ENCODE results near the gene VSTM2B.

Gene VSTM2B

GRCh38 chr19:29487432-29487831 is 38.4 kb upstream of the VSTM2B start:
- Mint-ChIP-seq H3K36me3 (ENCODE audit: insufficient read depth) (no peaks in the 10 kb centered on the region), H3K4me1 (ENCODE audit: low read depth in 2 of 2) (peaks cover 0 to 7% of the 10 kb centered on the region in 2 donors), H3K27me3 (peaks cover 52 to 78% of the 10 kb centered on the region in 2 donors), H3K27ac (no peak overlapping the region), H3K4me3 (no peak overlapping the region), H3K9me3 (no peaks in the 10 kb centered on the region)
- ATAC-seq (replicated peaks) (no peak), DNase-seq (no peak)

- Mint-ChIP-seq H3K4me1 (ENCODE audit: low read depth in 2 of 2) (peaks cover 0 to 8% of the 10 kb centered on the region in 2 donors), H3K27me3 (peaks cover 48 to 75% of the 10 kb centered on the region in 2 donors), H3K4me3 (no peak overlapping the region), H3K36me3 (ENCODE audit: insufficient read depth) (no peaks in the 10 kb centered on the region), H3K27ac (no peak overlapping the region), H3K9me3 (no peaks in the 10 kb centered on the region)
- no peak for ATAC-seq (replicated peaks)
- DNase-seq, result no peak
Observed at GRCh38 chr19:29488316-29488715, 37.5 kb upstream of the VSTM2B start.

GRCh38 chr19:29489172-29489951 is 36.4 kb upstream of the VSTM2B start:
- Mint-ChIP-seq H3K4me3 (no peak overlapping the region), H3K27me3 (peaks cover 46 to 69% of the 10 kb centered on the region in 2 donors), H3K27ac (no peak overlapping the region), H3K36me3 (ENCODE audit: insufficient read depth) (no peaks in the 10 kb centered on the region), H3K9me3 (peaks cover 0 to 2% of the 10 kb centered on the region in 2 donors), H3K4me1 (ENCODE audit: low read depth in 2 of 2) (peaks cover 0 to 8% of the 10 kb centered on the region in 2 donors)
- ATAC-seq (replicated peaks), result no peak
- DNase-seq, result no peak

- Mint-ChIP-seq H3K27ac (no peak overlapping the region), H3K4me1 (ENCODE audit: low read depth in 2 of 2) (peaks cover 0 to 8% of the 10 kb centered on the region in 2 donors), H3K9me3 (peaks cover 0 to 2% of the 10 kb centered on the region in 2 donors), H3K4me3 (no peak overlapping the region), H3K36me3 (ENCODE audit: insufficient read depth) (no peaks in the 10 kb centered on the region), H3K27me3 (peaks cover 38 to 57% of the 10 kb centered on the region in 2 donors)
- ATAC-seq (replicated peaks) (no peak), DNase-seq (no peak)
Observed at GRCh38 chr19:29491491-29491890, 34.3 kb upstream of the VSTM2B start.

GRCh38 chr19:29491995-29492577 is 33.7 kb upstream of the VSTM2B start:
- peaks cover 0 to 4% of the 10 kb centered on the region in 2 donors for H3K9me3 Mint-ChIP-seq
- H3K4me1 Mint-ChIP-seq (ENCODE audit: low read depth in 2 of 2), result peaks cover 0 to 8% of the 10 kb centered on the region in 2 donors
- H3K27me3 Mint-ChIP-seq, result peaks cover 32 to 62% of the 10 kb centered on the region in 2 donors
- H3K27ac Mint-ChIP-seq, result no peak overlapping the region
- no peaks in the 10 kb centered on the region for H3K36me3 Mint-ChIP-seq (ENCODE audit: insufficient read depth)
- no peak for DNase-seq
- ATAC-seq (replicated peaks), result no peak
- H3K4me3 Mint-ChIP-seq, result no peak overlapping the region

GRCh38 chr19:29492769-29493168 is 33.0 kb upstream of the VSTM2B start:
- DNase-seq (no peak), ATAC-seq (replicated peaks) (no peak)
- H3K27ac Mint-ChIP-seq, result no peak overlapping the region
- peaks cover 0 to 4% of the 10 kb centered on the region in 2 donors for H3K9me3 Mint-ChIP-seq
- H3K4me3 Mint-ChIP-seq, result no peak overlapping the region
- H3K36me3 Mint-ChIP-seq (ENCODE audit: insufficient read depth), result no peaks in the 10 kb centered on the region
- peaks cover 32 to 55% of the 10 kb centered on the region in 2 donors for H3K27me3 Mint-ChIP-seq
- peaks cover 0 to 8% of the 10 kb centered on the region in 2 donors for H3K4me1 Mint-ChIP-seq (ENCODE audit: low read depth in 2 of 2)

GRCh38 chr19:29495091-29495490 is 30.7 kb upstream of the VSTM2B start:
- ATAC-seq (replicated peaks), result no peak
- no peak for DNase-seq
- Mint-ChIP-seq H3K9me3 (peaks cover 0 to 4% of the 10 kb centered on the region in 2 donors), H3K4me1 (ENCODE audit: low read depth in 2 of 2) (peaks cover 0 to 8% of the 10 kb centered on the region in 2 donors), H3K27ac (no peak overlapping the region), H3K27me3 (peaks cover 32 to 54% of the 10 kb centered on the region in 2 donors), H3K36me3 (ENCODE audit: insufficient read depth) (no peaks in the 10 kb centered on the region), H3K4me3 (no peak overlapping the region)

- Mint-ChIP-seq H3K4me1 (ENCODE audit: low read depth in 2 of 2) (peaks cover 0 to 8% of the 10 kb centered on the region in 2 donors), H3K36me3 (ENCODE audit: insufficient read depth) (no peaks in the 10 kb centered on the region), H3K4me3 (no peak overlapping the region), H3K27ac (no peak overlapping the region), H3K27me3 (peaks cover 26 to 53% of the 10 kb centered on the region in 2 donors), H3K9me3 (peaks cover 0 to 4% of the 10 kb centered on the region in 2 donors)
- DNase-seq (no peak), ATAC-seq (replicated peaks) (no peak)
Observed at GRCh38 chr19:29495901-29496441, 29.8 kb upstream of the VSTM2B start.

- DNase-seq (no peak), ATAC-seq (replicated peaks) (no peak)
- H3K27ac Mint-ChIP-seq, result no peak overlapping the region
- no peaks in the 10 kb centered on the region for H3K36me3 Mint-ChIP-seq (ENCODE audit: insufficient read depth)
- peaks cover 14 to 53% of the 10 kb centered on the region in 2 donors for H3K27me3 Mint-ChIP-seq
- peaks cover 0 to 4% of the 10 kb centered on the region in 2 donors for H3K9me3 Mint-ChIP-seq
- peaks cover 0 to 3% of the 10 kb centered on the region in 2 donors for H3K4me1 Mint-ChIP-seq (ENCODE audit: low read depth in 2 of 2)
- H3K4me3 Mint-ChIP-seq, result no peak overlapping the region
Observed at GRCh38 chr19:29497241-29497640, 28.6 kb upstream of the VSTM2B start.

- DNase-seq (no peak), ATAC-seq (replicated peaks) (no peak)
- H3K4me3 Mint-ChIP-seq, result no peak overlapping the region
- no peak overlapping the region for H3K27ac Mint-ChIP-seq
- H3K36me3 Mint-ChIP-seq (ENCODE audit: insufficient read depth), result no peaks in the 10 kb centered on the region
- H3K4me1 Mint-ChIP-seq (ENCODE audit: low read depth in 2 of 2), result no peaks in the 10 kb centered on the region
- peaks cover 0 to 4% of the 10 kb centered on the region in 2 donors for H3K9me3 Mint-ChIP-seq
- H3K27me3 Mint-ChIP-seq, result peaks cover 15 to 51% of the 10 kb centered on the region in 2 donors
Observed at GRCh38 chr19:29497686-29498436, 27.9 kb upstream of the VSTM2B start.

GRCh38 chr19:29499261-29499920 is 26.4 kb upstream of the VSTM2B start:
- no peak for DNase-seq
- H3K4me3 Mint-ChIP-seq, result no peak overlapping the region
- no peak for ATAC-seq (replicated peaks)
- peaks cover 0 to 2% of the 10 kb centered on the region in 2 donors for H3K9me3 Mint-ChIP-seq
- no peaks in the 10 kb centered on the region for H3K36me3 Mint-ChIP-seq (ENCODE audit: insufficient read depth)
- H3K27ac Mint-ChIP-seq, result no peak overlapping the region
- no peaks in the 10 kb centered on the region for H3K4me1 Mint-ChIP-seq (ENCODE audit: low read depth in 2 of 2)
- H3K27me3 Mint-ChIP-seq, result peaks cover 27 to 62% of the 10 kb centered on the region in 2 donors

GRCh38 chr19:29499921-29500590 is 25.7 kb upstream of the VSTM2B start:
- no peaks in the 10 kb centered on the region for H3K4me1 Mint-ChIP-seq (ENCODE audit: low read depth in 2 of 2)
- no peaks in the 10 kb centered on the region for H3K36me3 Mint-ChIP-seq (ENCODE audit: insufficient read depth)
- no peak overlapping the region for H3K4me3 Mint-ChIP-seq
- DNase-seq, result no peak
- no peak overlapping the region for H3K27ac Mint-ChIP-seq
- no peak for ATAC-seq (replicated peaks)
- H3K9me3 Mint-ChIP-seq, result peaks cover 0 to 2% of the 10 kb centered on the region in 2 donors
- peaks cover 27 to 64% of the 10 kb centered on the region in 2 donors for H3K27me3 Mint-ChIP-seq
